HepG2 (cell line): ENCODE data around the gene ATP6V0E2. TPM values are rescaled to one million over a fixed set of nuclear protein-coding genes. Genes with fewer than 3 reads are reported as not detected.

Source experiments
- ATAC-seq: fragments of 200-7000 bp; cut with Tn5 transposase; 3 replicates; pipeline ENCODE4 v1.9.1; 2020; ENCODE audit warnings: mild to moderate bottlenecking, moderate library complexity
- BruUV-seq: library from RNA; stranded (reverse); fragments of 400-500 nt; replicated peaks from 2 replicates; lab custom pipeline; 2021; lab: Mats Ljungman, UMichigan
- CTCF ChIA-PET: fragments of 300-600 bp; formaldehyde crosslinking; extraction: SDS; loops from one replicate; lab custom pipeline; 2021; ENCODE audit warnings: low total read pairs, inconsistent platforms, low intra/inter-chr PET ratio; lab: Yijun Ruan, JAX
- POLR2A ChIA-PET: fragments of 350-600 bp; sonication (Branson Sonifier 250); formaldehyde crosslinking; loops from one replicate; lab custom pipeline; 2020; ENCODE audit warnings: antibody characterized with exemption, inconsistent platforms; lab: Yijun Ruan, JAX
- DNase-seq: peaks from one replicate; pipeline ENCODE4 v3.0.0-alpha.2; 2015; ENCODE audit warnings: low spot score
- FAIRE-seq: peaks from 3 replicates; lab custom pipeline; 2011; peaks lifted over from hg19 to GRCh38; lab: Jason Lieb, UNC
- H2AFZ ChIP-seq: one replicate; pipeline ENCODE4 v1.6.1; 2011; ENCODE audit warnings: low read length, inconsistent platforms
- H3K27ac ChIP-seq: fragments of 300-600 bp; 3 replicates; pipeline ENCODE4 v1.8.0; 2011; ENCODE audit warnings: mixed run types, mild to moderate bottlenecking, mixed read lengths, low read length, inconsistent platforms; ENCODE audit not compliant: insufficient read depth; ENCODE audit errors: extremely low read length
- H3K27me3 ChIP-seq, 2 experiments: fragments of 200-600 bp in 1 of 2; 2 replicates in 1 of 2; 3 replicates in 1 of 2; pipeline versions ENCODE4 v1.6.0 to v1.8.0; 2011; ENCODE audit warnings: low read length in 2 of 2, mild to moderate bottlenecking in 2 of 2, moderate library complexity in 2 of 2, inconsistent platforms in 1 of 2; ENCODE audit not compliant: insufficient read depth in 2 of 2, control insufficient read depth in 1 of 2
- H3K36me3 ChIP-seq, 2 experiments: fragments of 200-600 bp in 1 of 2; replicated peaks in 1 of 2; 2 replicates in 1 of 2; 3 replicates in 1 of 2; pipeline versions ENCODE4 v1.5.1 to v1.8.0; 2011; ENCODE audit warnings: low read length in 2 of 2, inconsistent platforms in 1 of 2; ENCODE audit not compliant: insufficient read depth in 2 of 2, control insufficient read depth in 1 of 2
- H3K4me1 ChIP-seq: 2 replicates; pipeline ENCODE4 v1.5.1; 2012; ENCODE audit warnings: low read length, inconsistent platforms; ENCODE audit not compliant: insufficient read depth
- H3K4me2 ChIP-seq: 2 replicates; pipeline ENCODE4 v1.6.0; 2011; ENCODE audit warnings: low read depth, low read length, inconsistent platforms
- H3K4me3 ChIP-seq, 3 experiments: fragments of 200-600 bp in 1 of 3; sonication (generic), shearing (Covaris generic) in 1 of 3; replicated peaks in 1 of 3; 2 replicates each; pipeline ENCODE4 v1.5.1; 2011 to 2016; ENCODE audit warnings: low read length in 3 of 3, inconsistent platforms in 2 of 3, low read depth in 2 of 3, mild to moderate bottlenecking in 2 of 3, control low read depth in 1 of 3, mixed read lengths in 1 of 3; ENCODE audit not compliant: insufficient read depth in 1 of 3
- H3K79me2 ChIP-seq: one replicate; pipeline ENCODE4 v1.6.1; 2011; ENCODE audit warnings: low read length, inconsistent platforms; ENCODE audit not compliant: insufficient read depth
- H3K9ac ChIP-seq: 2 replicates; pipeline ENCODE4 v1.6.0; 2011; ENCODE audit warnings: mild to moderate bottlenecking, low read depth, low read length, inconsistent platforms; ENCODE audit not compliant: insufficient read depth
- H3K9me3 ChIP-seq: 2 replicates; pipeline ENCODE4 v1.5.1; 2012; ENCODE audit warnings: mild to moderate bottlenecking, low read length
- H4K20me1 ChIP-seq: 2 replicates; pipeline ENCODE4 v1.6.0; 2011; ENCODE audit warnings: inconsistent platforms, mild to moderate bottlenecking, low read length, moderate library complexity; ENCODE audit not compliant: insufficient read depth
- MTA1 ChIP-seq: sonication (generic); formaldehyde crosslinking; IDR thresholded peaks from 2 replicates; pipeline ENCODE4 v1.4.0; 2020; ENCODE audit warnings: missing genetic modification reagents, mild to moderate bottlenecking, borderline replicate concordance
- RELA ChIP-seq: sonication (generic); formaldehyde crosslinking; IDR thresholded peaks from 2 replicates; pipeline ENCODE4 v1.4.0; 2020; ENCODE audit warnings: missing genetic modification reagents
- SMC3 ChIP-seq: IDR thresholded peaks from 2 replicates; pipeline ENCODE4 v1.6.1; 2011; ENCODE audit warnings: low read length, improper control_type of control experiment
- SMYD3 ChIP-seq: sonication (generic); formaldehyde crosslinking; IDR thresholded peaks from 2 replicates; pipeline ENCODE4 v1.8.1; 2023; ENCODE audit warnings: mild to moderate bottlenecking, missing genetic modification reagents
- ZFP82 ChIP-seq: sonication (generic); formaldehyde crosslinking; IDR thresholded peaks from 2 replicates; pipeline ENCODE4 v1.5.1; 2020; ENCODE audit warnings: mild to moderate bottlenecking, missing genetic modification reagents, borderline replicate concordance
- ZNF207 ChIP-seq: fragments of 450-650 bp; IDR thresholded peaks from 2 replicates; pipeline ENCODE4 v1.6.1; 2016; ENCODE audit warnings: antibody characterized with exemption, borderline replicate concordance
- ZNF383 ChIP-seq: sonication (generic); formaldehyde crosslinking; IDR thresholded peaks from 2 replicates; pipeline ENCODE4 v1.4.0; 2020; ENCODE audit warnings: missing genetic modification reagents, mild to moderate bottlenecking, borderline replicate concordance
- ZNF549 ChIP-seq: sonication (generic); formaldehyde crosslinking; IDR thresholded peaks from 2 replicates; pipeline ENCODE4 v1.5.0; 2020; ENCODE audit warnings: missing genetic modification reagents
- ZNF788 ChIP-seq: sonication (generic); formaldehyde crosslinking; IDR thresholded peaks from 2 replicates; pipeline ENCODE4 v1.5.0; 2020; ENCODE audit warnings: mild to moderate bottlenecking, missing genetic modification reagents, borderline replicate concordance
- ZNF850 ChIP-seq: sonication (generic); formaldehyde crosslinking; conservative IDR thresholded peaks from 2 replicates; pipeline ENCODE4 v1.9.0; 2021; ENCODE audit warnings: mild to moderate bottlenecking, missing genetic modification reagents
- WGBS: methylation state at CpG from one replicate; pipeline ENCODE4 v1.1.6; 2017; ENCODE audit warnings: low lambda C conversion rate; 5-methylcytosine and 5-hydroxymethylcytosine counted together
- in situ Hi-C: cut with HindIII; loops from 2 replicates; pipeline ENCODE4 v1.10.0; 2017; ENCODE audit warnings: low pct_unique_long_range_greater_than_20kb; ENCODE audit not compliant: extremely low pct_ligation_motif_present
- intact Hi-C: fragments of 100-400 bp; cut with micrococcal nuclease; formaldehyde crosslinking; loops from one replicate; pipeline ENCODE4 v1.10.0; 2022; ENCODE audit not compliant: unreplicated experiment
- polyA plus RNA-seq, 8 experiments: library from polyadenylated mRNA; depleted of rRNA in 3 of 8; stranded (reverse) in 7 of 8; unstranded in 1 of 8; fragments of >200 nt; fragmentation: Illumina TruSeq in 4 of 8; extraction: Trizol in 4 of 8; gene quantifications; 2 replicates each; pipeline versions ENCODE4 v1.2.1 to v1.2.3, GENCODE V29; 2011 to 2016; ENCODE audit warnings: low read depth in 4 of 8, missing spikeins in 1 of 8, mixed read lengths in 1 of 8; ENCODE audit not compliant: insufficient read depth in 1 of 8
- total RNA-seq, 5 experiments: library from RNA; depleted of rRNA; stranded (reverse); fragments of >200 nt; fragmentation: Illumina TruSeq; extraction: Trizol; gene quantifications; 2 replicates each; pipeline ENCODE4 v1.2.3, GENCODE V29; 2016; ENCODE audit warnings: low read depth in 1 of 5
- TF ChIP-seq, protein P1 (sequence below): sonication (generic); formaldehyde crosslinking; conservative IDR thresholded peaks from 2 replicates; pipeline ENCODE4 v1.5.0; 2020; ENCODE audit warnings: missing genetic modification reagents
- TF ChIP-seq, protein P2 (sequence below): sonication (generic); formaldehyde crosslinking; IDR thresholded peaks from 2 replicates; pipeline ENCODE4 v1.5.0; 2020; ENCODE audit warnings: mild to moderate bottlenecking, missing genetic modification reagents

The ATP6V0E2 gene
- total and polyA plus RNA-seq, 2 of the 13 experiments (the other 11 are each of a cell fraction or from before 2014, with no cell fraction given): 36.8 to 203 TPM

DNA sequence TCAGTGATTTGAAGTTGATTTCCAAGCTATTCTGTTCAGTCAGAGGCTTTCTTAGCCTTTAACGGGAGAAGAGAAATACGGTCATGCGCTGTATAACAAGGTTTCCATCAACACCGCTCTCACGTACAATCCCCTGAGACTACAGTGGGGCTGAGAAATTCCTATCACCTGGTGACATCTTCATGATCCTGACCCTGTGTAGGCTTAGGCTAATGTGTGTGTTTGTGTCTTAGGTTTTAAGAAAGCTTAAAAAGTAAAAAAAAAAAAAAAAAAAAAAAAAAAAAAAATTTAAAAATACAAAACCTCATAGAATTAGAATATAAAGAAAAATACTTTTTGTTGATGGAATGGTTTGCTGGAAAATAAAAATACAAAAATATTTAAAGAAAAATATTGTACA, 33.8 kb upstream of the ATP6V0E2 start:
- Histone ChIP-seq H3K4me2 (no peak overlapping the region), H3K9me3 (no peaks in the 10 kb centered on the region), H3K9ac (no peak overlapping the region), H3K4me1 (peaks cover 15% of the 10 kb centered on the region), H2AFZ (no peak overlapping the region), H3K27ac (no peak overlapping the region), H3K36me3 (no peaks in the 10 kb centered on the region), H4K20me1 (no peaks in the 10 kb centered on the region), H3K79me2 (peaks cover 2% of the 10 kb centered on the region), H3K27me3 (0 out of 5 replicates have a peak, but pooled peaks cover 0 to 4% of the 10 kb centered on the region in 2 experiments), H3K4me3 (no peak overlapping the region)
- intact Hi-C loops (loop anchor here (2.0 kb wide), 1 partner anchor 33 kb away; the partner anchor contains the start of gene ATP6V0E2), in situ Hi-C loops (no loop called here)
- BruUV-seq: no TSS peak
- ChIA-PET CTCF (no interaction called here), POLR2A (no interaction called here)
- 97% methylated on average over 5 of the region's 5 CpGs for WGBS
- ATAC-seq: no peak
- TF ChIP-seq SMYD3 (CRISPR knock-in tag) (no peak), ZNF207 (no peak), ZNF850 (CRISPR knock-in tag) (no peak), RELA (CRISPR knock-in tag) (no peak), ZNF549 (CRISPR knock-in tag) (no peak), ZFP82 (CRISPR knock-in tag) (no peak), SMC3 (no peak), ZNF383 (no peak), ZNF788 (CRISPR knock-in tag) (no peak), MTA1 (CRISPR knock-in tag) (no peak)
- TF ChIP-seq, protein P1, sequence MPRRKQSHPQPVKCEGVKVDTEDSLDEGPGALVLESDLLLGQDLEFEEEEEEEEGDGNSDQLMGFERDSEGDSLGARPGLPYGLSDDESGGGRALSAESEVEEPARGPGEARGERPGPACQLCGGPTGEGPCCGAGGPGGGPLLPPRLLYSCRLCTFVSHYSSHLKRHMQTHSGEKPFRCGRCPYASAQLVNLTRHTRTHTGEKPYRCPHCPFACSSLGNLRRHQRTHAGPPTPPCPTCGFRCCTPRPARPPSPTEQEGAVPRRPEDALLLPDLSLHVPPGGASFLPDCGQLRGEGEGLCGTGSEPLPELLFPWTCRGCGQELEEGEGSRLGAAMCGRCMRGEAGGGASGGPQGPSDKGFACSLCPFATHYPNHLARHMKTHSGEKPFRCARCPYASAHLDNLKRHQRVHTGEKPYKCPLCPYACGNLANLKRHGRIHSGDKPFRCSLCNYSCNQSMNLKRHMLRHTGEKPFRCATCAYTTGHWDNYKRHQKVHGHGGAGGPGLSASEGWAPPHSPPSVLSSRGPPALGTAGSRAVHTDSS (CRISPR knock-in tag): no peak
- TF ChIP-seq, protein P2, sequence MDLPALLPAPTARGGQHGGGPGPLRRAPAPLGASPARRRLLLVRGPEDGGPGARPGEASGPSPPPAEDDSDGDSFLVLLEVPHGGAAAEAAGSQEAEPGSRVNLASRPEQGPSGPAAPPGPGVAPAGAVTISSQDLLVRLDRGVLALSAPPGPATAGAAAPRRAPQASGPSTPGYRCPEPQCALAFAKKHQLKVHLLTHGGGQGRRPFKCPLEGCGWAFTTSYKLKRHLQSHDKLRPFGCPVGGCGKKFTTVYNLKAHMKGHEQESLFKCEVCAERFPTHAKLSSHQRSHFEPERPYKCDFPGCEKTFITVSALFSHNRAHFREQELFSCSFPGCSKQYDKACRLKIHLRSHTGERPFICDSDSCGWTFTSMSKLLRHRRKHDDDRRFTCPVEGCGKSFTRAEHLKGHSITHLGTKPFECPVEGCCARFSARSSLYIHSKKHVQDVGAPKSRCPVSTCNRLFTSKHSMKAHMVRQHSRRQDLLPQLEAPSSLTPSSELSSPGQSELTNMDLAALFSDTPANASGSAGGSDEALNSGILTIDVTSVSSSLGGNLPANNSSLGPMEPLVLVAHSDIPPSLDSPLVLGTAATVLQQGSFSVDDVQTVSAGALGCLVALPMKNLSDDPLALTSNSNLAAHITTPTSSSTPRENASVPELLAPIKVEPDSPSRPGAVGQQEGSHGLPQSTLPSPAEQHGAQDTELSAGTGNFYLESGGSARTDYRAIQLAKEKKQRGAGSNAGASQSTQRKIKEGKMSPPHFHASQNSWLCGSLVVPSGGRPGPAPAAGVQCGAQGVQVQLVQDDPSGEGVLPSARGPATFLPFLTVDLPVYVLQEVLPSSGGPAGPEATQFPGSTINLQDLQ: no peak
- no peak for DNase-seq
- no peak for FAIRE-seq
